NCI-H345 treated with DMSO at 0.1 percent for 48 hours (cell line): ENCODE results near the gene BNIP3.
"Not testable (repeated sequence)": the region's sequence is repeated elsewhere in the genome, so short reads cannot be mapped to it uniquely, and the experiment has no call there.

Experiments
- DNase-seq: peaks from one replicate; lab custom pipeline; 2025; ENCODE audit not compliant: unreplicated experiment; lab: John Stamatoyannopoulos, UW

BNIP3 gene

GRCh38 chr10:132002004-132002403 lies 20.3 kb upstream of the BNIP3 start:
- no peak for DNase-seq

- no peak for DNase-seq
These were observed 19.7 kb upstream of the BNIP3 start for GRCh38 chr10:132001238-132001972.

GRCh38 chr10:131998845-131999681 lies 17.3 kb upstream of the BNIP3 start:
- DNase-seq, result no peak

DNA sequence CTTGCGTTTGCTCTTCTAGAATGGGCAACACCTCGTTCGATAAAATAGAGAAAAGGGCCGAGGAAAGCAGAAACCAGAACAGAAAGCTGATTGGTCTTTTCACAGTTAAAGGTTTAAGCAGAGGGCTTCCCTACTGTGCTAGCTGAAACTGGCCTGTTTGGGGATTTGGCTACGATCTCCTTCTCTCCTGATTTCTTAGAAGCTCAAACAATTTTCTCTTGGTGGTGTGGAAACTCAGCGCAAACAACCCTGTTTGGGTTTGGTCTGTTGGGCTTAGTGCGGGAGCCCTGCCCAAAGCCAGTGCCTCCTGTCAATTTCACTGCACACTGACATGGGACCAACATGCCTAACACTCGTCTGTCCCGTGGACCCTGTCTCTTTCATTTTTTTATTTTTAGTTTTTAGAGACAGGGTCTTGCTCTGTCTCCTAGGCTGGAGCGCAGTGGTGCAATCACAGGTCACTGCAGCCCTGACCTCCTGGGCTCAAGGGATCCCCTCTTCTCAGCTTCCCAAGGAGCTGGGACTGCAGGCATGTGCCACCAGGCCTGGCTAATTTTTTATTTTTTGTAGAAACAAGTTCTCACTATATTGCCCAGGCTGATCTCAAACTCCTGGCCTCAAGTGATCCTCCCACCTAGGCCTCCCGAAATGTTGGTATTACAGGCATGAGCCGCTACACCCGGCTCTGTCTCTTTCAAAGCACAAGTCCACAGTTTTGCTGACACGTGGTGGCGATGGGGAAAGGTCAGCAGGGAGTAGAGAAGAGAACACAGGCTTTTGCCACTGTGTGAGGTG lies 16.5 kb upstream of the BNIP3 start:
- DNase-seq, result no peak

GRCh38 chr10:131997366-131998049 lies 15.8 kb upstream of the BNIP3 start:
- DNase-seq, result peak; percentile 63

DNA sequence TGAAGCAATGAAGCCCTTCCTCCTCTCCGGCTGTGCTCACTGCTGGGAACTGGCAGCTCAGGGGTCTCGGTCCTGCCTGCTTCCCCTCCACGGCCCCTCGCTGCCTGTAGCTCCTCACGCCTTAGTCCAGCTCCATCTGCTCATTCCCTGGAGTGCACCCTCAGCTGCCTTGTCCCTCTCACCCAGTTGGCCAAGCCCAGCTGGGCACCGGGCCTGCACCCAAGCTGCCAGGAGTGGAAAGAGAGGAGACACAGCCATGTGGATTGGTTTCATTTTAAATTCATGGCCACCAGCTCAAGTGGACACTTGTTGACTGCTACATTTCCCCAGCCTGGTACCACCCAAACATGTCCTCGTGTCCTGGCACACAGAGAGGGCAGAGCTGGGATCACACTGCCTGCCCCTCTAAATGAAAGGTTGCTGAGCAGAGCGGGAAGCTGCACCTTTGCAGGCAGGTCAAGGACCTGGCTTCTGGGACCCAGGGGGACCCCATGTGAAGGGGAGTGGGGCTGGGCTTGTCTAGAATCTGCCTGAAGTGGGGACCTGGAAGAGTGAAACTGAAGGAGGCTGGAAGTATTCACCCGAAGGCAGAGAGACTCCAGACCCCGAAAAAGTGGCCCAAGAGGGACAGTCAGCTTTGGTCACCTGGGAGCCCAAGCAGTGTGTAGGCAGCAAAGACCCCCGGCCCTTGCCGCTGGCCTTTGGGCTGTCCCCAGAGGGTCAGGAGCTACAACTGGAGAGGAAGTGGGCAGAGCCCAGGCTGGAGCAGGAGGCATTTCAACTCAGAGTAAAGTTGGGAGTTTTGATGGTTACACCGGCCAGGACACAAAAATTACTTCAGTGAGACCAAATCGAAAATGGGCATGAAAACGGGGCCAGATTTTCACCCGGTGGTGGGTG lies 15.0 kb upstream of the BNIP3 start:
- no peak for DNase-seq

DNA sequence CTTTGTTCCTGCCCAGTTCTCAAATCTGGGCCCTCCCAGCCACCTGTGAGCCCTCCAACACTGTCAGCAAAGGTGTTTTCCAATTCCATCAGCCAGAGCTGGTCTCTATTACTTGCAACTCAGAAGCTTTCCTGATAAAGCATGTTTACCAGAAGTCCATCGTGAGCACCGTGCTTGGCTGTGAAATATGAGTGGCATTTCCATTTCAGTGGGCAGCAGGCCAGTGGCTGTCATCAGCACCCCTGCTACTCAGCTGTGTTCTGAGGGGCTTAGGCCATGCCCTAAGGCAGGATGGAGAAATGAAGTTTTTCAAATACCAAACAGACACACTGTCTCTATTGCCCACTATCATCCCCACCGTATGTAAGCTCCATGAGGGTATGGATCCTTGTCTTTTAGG lies 12.7 kb upstream of the BNIP3 start:
- no peak for DNase-seq

DNA sequence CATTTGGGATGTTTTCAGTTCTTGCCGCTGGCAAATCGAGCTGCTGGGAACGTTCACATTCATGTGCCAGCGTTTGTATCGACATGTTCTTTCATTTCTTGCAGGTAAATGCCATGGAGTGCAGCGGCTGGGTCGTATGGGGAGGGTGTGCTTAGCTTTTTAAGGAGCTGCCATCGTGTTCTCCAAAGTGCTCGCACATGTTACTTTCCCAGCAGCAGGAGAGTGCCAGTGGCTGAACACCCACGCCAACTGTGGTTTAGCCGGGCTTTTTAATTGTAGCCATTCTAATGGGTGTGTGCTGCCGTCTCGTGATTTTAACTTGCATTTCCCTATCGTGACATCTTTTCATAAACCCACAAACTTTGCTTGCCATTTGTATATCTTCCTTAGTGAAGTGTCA lies 11.6 kb upstream of the BNIP3 start:
- DNase-seq, result no peak

GRCh38 chr10:131991726-131992125 lies 10.0 kb upstream of the BNIP3 start:
- no peak for DNase-seq

- not testable (repeated sequence) for DNase-seq
These were observed 6.1 kb upstream of the BNIP3 start for GRCh38 chr10:131987786-131988185.

DNA sequence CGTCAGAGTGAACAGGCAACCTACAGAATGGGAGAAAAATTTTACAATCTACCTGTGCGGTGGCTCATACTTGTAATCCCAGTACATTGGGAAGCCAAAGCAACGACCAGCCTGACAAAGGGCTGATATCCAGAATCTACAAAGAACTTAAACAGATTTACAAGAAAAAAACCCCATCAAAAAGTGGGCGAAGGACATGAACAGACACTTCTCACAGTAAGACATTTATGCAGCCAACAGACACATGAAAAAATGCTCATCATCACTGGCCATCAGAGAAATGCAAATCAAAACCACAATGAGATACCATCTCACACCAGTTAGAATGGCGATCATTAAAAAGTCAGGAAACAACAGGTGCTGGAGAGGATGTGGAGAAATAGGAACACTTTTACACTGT lies 5.6 kb upstream of the BNIP3 start:
- not testable (repeated sequence) for DNase-seq

- DNase-seq, result not testable (repeated sequence)
These were observed 5.1 kb upstream of the BNIP3 start for GRCh38 chr10:131986851-131987250.

- no peak for DNase-seq
These were observed 2.1 kb upstream of the BNIP3 start for GRCh38 chr10:131983780-131984179.

DNA sequence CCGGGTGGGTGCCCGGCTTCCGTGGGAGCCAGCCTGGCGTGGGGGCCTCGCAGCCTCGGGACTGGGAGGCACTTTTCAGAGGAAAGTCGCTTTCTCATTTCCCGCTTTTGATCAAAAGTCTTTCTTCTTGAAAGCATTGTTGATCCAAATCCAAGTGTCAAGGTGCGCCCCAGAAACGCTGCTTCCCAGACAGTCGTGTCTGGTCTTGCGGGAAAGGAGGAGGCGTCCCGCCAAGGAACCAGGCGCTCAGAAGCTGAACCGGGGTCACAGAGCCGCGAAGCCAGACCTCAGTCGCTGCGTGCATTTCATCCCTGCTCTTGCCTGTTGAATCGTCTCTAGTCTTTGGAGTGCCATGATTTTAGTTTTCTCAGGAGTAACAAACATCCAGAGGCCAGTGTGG lies 1.1 kb upstream of the BNIP3 start:
- no peak for DNase-seq

GRCh38 chr10:131982185-131982756 lies 548 bp upstream of the BNIP3 start:
- DNase-seq, result no peak

- no peak for DNase-seq
These were observed 828 bp downstream of the BNIP3 start for GRCh38 chr10:131980761-131981428.

GRCh38 chr10:131980321-131980720 lies 1.4 kb downstream of the BNIP3 start:
- no peak for DNase-seq

DNA sequence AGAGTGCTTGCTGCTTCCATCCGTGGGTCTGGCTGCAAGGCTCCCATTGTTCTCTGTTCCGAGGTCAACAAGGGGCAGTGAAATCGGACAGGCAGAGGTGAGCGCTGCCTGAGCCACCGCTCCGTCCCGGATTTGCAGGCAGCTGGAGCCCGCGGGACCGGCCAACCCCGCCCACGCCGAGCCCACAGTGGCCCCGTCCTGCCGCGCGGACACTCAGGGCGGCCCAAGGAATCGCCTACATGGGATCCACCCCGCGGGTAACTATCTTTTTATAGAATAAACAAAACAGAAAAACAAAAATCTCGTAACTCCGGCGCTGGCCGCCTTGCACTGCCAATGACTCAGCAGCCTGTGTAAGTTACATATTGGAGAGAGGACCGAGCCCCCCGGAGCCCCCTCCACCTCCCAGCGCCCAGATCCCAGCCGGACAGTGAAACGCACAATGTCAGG lies 1.9 kb downstream of the BNIP3 start:
- DNase-seq, result no peak

DNA sequence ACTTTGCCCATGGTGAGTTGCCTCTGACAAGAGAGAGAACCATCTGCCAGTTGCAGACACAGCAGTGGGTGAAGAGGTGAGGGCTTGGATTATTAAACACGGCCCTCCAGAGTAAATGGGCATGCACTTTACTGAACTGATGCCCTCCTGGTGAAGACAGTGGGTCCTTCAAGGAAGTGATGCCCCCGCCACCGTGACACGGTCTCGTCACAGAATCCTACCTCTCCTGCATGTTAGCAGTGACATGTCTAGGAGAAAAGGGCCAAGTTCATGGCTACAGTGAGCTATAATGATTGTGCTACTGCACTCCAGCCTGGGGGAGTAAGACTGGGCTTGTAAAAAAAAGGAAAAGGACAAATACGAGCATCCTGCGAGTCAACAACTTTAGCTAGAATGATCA lies 2.4 kb downstream of the BNIP3 start:
- DNase-seq, result no peak
